GM18907 (cell line): ENCODE results near the gene SMAD1.

Experiments
- ATAC-seq: cut with Tn5 transposase; IDR thresholded peaks from one replicate; pipeline ENCODE4 v1.9.1; 2021; ENCODE audit warnings: mild to moderate bottlenecking, moderate library complexity; ENCODE audit not compliant: unreplicated experiment

Gene SMAD1

DNA sequence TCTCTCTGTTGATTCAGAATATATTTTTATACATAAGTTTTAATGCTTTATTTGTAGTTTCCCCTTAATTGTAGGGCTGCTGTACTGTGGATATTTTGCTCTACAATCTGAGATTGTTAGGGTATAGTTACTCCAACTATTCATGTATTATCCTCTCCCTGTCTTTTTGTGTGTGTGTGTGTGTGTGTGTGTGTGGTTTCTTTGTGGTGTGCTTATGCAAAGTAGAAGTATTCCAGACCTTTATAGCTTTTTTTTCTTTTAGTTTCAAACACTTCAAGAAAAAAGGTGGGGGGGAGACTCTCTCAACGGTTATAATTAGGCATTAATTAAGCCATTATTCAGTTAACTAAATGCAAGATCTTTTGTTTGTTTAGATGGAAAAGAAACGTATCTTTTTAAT lies 6.7 kb downstream of the SMAD1 start:
- ATAC-seq = no peak

DNA sequence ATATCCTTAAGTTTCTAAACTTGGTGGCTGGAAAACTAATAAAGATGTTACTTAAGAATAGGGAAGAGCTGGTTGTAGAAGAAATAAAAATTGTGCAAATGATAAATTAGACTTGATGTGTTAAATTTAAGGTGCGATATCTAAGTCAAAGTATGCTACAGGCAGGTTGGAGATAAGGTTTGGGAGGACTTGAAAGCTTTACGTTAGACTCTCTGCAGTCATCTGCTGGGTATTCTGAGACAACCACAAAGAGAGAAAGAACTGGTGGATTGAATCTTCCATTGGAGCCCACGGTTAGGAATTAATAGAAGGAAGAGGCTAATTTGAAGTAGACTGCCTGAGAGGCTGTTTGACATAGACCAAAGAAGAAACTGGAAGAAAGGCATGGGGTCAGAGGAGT lies 7.9 kb downstream of the SMAD1 start:
- ATAC-seq = no peak

DNA sequence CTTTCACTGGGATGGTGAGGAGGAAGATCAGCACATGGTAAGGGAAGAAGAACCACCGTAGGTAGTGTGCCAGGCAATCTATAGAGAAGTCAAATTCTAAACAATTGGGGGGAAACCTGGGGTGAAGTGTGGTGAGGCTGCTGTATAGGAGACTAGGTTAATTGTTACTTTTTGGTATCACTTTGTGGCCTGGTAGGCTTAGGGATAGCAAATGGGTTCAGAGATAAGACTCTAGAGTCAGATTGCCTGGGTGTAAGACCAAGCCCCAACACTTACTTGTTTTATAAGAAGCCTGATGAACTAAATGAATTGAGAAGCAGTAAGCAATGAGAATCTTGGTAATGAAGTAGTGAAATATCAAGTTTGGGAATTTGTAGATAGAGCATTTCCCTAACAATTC lies 8.7 kb downstream of the SMAD1 start:
- ATAC-seq = no peak

DNA sequence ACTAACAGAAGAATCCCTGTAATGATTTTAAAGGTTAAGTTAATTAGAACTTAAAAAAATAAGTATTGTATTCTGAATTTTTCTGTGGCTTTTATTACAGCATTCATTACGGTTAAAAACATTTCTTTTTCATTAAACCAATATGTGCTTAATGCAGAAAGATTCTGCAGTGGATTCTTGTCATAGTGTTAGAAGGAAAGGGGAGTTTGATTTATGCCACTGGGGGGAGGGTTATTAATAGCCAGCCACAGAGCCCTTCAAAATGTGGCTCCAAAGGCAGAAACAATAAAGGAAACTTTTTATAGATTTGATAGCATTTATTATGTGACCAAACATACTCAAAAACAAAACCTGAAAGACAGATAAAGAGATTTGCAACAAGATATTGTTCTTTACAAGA lies 9.1 kb downstream of the SMAD1 start:
- no peak for ATAC-seq

DNA sequence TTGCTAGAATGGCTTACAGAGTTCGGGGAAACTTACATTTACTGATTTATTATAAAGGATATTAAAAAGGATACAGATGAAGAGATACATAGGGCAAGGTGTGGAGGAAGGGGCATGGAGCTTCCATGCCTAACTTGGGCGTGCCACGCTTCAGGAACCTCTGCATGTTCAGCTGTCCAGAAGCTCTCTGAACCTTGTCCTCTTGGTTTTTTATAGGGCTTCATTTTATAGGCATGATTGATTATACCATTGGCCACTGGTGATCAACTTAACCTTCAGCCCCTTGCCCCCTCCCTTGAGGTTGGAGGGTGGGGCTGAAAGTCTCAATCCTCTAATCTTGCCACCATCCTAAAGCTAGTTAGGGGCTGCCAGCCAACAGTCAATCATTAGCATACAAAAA lies 10.7 kb downstream of the SMAD1 start:
- ATAC-seq = no peak

DNA sequence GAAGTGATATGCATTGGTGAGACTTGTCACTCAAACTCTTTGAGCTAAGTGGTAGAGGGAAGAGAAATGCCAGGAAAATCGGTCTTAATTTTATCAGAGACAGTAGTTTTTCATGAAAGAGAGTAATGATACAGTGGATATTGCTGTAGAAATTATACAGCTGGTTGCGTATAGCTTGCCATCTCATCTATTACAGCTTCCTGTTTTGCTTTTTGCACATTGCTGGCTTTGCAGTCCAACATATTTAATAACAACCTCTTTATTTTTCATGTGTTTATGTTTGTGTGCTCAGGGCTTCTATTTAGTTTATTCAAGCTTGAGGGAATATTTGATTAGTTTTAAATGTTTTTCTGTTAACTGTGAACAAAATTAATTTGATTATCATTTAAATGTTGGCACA lies 11.5 kb downstream of the SMAD1 start:
- no peak for ATAC-seq

DNA sequence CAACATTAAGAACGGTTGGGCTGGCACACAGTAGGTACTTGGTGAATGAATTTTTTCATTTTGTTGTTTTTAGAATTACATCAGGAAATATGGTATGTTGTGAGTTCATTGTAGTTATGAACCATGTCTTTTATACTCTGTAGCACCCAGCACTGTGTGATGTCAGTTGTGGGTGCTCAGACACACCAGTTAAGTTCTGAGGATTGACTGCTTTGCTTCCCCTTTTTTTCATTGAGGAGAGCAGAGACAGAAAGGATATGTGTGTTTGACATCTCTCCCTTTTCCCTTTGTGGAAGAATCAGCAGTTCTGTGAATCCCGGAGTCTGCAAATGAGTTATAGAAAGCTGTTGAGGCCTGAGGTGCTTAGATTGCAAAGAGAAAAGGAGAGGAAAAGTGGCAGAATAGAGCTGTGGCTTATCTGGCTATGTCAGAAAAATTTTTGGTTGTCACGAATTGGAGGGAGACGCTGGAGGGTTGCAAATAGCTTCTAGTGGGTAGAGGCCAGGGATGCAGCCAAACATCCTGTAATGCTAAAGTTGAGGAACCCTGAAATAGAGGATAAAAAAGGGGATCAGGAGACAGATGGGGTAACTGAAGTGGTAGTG lies 13.1 kb downstream of the SMAD1 start:
- no peak for ATAC-seq

DNA sequence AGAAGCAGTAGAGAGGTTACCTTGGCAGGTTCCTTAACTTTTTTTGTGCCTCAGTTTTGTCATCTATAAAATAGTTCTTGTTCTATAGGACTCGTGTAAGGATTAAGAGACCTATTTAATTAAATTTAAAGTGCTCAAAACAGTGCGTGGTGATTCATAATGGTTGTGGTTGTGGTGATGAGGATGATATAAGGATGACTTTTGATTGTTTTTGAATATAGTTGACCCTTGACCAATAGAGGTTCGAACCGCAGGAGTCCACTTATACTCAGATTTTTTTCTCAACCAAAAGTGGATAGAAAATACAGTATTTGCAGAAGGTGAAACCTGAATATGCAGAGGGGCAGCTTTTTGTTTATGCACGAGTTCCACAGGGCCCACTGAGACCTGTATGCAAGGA lies 14.6 kb downstream of the SMAD1 start:
- ATAC-seq = no peak

DNA sequence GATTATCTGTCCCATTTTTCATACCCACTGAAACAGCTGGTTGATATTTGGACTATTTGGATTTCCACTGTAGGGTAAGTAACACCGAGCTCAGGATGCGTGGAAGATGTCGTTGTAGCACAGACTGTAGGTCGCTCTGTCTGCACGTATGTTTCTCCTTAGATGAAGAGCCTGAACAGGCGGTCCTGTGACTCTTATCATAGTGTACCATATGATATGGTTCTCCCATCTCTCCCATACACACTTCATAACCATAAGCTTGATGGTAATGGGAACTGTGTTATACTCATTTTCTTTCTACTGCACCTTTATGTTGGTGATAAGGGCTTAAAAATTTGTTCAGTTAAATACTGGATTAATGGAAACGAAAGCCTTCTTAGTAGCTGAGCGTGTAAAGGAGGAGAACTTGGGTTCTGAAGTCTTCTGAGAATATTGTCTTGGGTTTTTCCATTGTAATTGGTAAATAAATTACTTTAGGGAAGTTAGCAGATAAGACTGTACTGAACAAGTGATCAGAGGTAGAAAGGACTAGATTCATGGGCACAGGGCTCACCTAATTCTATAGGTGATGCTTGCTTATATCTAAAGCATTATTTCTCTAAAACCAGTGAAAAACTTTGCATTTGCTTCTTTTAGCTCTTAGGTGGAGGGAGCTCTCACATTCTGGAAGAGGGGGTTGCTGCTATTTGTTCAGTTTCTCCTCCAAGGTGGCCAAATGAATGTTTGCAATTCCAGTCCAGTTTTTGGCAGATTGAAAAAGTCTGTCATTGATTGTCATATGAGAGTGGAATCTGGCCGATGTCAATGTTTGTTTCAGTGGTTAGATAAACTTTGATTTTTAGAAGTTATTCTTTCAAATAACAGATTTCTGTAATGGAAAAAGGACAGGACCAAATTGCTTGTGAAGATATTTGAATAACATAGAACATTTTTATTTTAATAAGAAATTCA lies 15.8 kb downstream of the SMAD1 start:
- ATAC-seq = no peak

DNA sequence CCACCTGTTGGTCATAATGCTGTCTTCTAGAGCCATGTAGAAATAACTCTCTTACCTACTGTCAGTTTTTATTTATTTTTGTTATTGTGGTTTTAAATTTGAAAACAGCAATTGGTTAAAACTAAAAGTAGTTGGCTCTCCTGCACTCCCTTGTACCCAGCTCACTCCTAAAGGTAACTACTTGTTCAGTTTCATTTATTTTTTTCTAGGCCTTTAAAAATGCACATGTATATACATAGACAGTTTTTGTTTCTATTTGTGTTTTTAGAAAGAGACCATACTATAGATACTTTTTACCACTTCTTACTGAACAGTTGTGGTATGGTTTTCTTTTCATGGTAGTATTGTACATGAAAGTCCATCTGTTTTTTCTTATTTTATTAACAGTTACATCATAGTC lies 16.8 kb downstream of the SMAD1 start:
- peak; percentile 51 for ATAC-seq

DNA sequence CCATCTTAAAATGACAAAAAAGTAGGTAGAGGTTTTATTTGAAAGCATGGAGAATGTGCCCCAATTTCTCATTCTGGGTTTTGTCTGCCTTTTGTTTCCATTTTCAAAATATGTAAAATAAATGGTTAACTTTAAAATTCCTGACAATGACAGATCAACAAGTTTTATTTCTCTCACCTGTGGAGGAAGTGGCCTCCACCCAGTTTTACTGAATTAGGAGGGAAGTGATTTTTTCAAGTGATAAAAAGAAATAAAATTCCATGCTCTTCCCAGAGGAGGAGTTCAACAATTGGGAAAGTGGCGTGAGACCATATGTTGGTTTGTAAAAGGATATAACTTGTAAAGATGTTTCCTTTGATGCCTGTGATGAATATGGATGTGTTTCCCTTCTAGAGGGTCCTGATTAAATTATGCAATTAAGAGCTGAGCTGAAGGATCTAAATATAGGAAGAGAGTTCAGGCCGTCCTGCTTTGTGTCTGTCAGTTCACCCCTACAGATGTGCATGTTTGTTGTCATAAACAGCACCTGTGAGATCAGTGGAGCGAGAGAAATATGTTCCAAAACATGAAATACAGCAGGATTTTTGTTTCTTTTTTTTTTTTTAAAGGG lies 19.5 kb downstream of the SMAD1 start:
- peak; percentile 58 for ATAC-seq

DNA sequence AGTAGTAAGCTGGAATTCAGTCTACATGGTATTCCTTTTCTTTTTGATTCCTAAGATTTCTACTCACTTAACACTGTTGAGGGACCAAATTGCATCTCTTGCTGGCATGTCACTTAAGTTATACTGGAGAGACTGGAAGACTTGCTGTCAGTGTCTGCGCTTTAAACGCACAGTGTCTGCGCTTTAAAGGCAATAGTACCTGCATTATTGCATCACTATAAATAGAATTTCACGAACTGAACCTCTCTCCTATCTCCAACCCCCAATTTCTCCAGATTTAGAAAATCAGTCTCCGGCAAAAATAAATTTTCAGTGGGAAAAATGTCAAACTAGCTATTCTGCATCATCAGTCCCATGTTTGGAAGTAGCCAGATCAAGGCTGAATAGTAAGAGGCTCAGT lies 21.2 kb downstream of the SMAD1 start:
- ATAC-seq = no peak

DNA sequence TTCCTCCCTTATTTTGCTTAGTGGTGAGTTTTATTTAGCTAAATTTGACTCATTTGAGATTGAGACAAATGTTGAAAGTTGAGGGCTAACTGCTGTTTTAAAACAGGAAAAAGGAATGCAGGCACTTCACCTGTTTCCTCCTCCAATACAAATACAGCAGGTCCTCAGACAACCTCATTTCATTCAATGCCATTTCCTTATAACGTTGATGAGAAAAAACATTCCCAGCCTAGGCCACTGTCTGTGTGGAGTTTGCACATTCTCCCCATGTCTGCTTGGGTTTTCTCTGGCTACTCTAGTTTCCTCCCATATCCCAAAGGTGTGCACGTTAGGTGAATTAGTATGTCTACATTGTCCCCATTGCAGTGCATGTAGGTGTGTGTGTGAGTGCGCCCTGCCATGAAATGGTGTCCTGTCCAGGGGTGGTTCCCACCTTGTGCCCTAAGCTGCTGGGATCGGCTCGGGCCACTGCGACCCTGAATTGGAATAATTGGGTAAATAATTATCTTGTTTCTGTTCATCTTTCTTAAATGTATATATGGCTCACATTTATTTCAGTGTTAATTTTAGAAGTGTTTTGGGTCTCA lies 21.9 kb downstream of the SMAD1 start:
- ATAC-seq = no peak

DNA sequence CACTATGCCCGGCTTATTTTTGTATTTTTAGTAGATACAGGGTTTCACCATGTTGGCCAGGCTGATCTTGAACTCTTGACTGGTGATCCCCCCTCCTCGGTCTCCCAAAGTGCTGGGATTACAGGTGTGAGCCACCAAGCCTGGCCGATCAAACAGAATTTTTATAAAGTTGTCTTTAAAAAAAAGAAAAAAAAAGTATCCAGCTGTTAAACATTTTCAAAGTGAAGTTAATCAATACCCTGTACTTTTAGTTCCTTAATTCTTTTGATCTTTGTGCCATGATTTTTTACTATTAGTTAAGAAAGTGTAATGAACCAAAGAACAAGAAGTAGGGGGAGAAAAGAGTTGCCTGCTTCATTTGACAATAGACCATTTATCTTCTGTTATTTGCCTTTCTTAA lies 24.3 kb downstream of the SMAD1 start:
- no peak for ATAC-seq

DNA sequence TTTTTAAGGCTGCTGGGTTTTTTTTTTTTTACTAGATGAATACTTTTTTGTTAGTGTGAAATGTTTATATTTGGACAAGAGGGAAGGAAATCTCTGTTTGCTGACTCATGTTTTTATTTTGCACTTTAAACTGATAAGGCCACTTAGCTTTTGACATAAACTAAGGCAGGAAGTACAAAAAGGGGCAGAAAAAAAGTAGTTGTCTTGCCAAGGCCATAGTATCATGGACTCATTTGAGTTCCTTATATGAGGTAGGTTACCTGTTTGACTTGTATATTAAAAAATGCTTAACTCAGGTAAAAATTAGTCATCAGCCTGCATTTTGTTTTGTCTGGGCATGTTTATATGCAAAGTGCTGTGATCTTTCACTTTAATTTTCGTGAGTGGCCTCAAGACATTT lies 26.0 kb downstream of the SMAD1 start:
- no peak for ATAC-seq

DNA sequence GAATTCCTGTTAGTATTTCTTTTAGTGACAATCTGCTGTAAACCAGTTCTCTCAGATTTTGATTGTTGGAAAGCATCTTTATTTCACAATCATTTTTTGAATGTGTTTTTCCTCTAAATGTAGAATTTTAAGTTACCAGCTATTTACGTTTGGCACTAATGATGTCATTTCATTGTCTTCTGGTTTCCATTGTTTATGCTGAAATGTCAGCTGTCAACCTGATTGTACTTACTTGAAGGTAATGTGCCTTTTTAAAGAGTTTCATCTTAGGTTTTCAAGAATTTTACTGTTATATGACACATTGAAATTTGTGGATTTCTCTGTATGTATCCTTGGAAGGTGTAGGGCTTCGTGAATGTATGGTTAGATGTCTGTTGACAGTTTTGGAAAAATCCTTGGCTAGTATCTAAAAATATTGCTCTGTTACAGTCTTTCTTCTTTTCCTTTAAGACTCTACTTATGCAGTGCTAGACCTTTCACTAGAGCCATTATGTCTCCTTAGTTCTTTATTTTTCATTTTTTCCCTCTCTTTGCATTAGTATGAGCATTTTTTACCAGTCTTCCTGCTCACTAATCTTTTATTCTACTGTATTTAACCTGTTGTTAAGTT lies 30.4 kb downstream of the SMAD1 start:
- ATAC-seq = no peak

DNA sequence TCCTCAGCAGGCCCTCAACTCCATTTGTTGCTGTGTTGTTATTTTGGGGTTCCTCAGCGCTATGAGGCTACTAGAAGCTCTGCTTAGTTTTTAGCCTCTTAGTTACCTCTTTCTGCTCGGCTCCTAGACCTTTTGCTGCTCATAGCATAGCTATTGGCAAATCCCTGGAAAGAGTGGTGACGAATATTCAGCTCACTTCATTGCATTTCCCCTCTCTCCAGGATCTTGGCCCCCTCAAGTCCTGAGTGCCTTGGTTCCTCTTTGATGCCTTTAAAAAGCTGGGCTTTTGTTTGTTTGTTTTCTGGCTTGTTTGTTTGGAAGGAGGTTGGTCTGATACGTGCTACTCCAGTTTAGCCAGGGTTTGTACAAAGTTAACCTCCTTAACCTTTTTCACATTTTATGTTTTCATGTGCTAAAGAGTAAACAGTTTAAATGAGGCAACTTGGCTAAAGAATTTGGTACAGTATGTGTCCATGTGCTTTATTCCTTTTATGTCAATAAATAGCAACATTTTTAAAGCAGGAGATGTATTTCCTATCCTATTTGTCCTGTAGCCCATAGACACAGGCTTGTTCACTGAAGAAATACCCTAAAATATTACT lies 31.5 kb downstream of the SMAD1 start:
- ATAC-seq = no peak

DNA sequence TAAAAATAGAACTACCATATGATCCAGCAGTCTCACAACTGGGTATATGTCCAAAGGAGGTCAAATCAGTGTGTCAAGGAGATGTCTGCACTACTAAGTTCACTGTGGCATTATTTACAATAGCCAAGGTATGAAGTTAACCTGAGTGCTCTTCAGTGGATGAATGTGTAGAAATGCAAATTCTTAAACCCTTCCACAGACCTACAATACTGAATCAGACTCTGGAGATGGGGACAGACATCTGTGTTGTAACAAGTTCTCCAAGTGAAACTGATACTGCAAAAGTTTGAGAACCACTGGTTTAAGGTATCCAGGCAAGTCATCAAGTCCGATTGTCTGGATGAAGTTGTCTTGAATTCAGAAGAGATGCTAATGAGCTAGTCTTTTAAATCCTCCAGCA lies 38.5 kb downstream of the SMAD1 start:
- ATAC-seq = no peak

DNA sequence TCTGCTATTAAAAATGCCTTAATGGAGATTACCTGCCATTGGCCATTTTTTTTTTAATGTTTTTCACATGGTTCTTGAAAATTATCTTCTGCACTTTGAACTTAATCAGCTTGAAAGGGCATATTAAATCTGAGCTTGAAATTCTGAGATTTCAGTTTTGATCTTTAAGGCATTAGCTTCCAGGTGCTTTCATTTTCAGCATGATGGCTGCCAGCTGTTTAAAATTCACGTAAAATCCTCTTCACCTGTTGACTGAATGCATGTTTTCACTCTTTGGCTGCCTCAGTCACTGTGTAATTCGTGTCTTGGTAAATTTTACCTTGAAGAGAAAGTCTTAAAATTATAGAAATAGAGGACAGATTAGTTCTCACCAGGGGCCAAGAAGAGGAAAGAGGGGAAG lies 39.6 kb downstream of the SMAD1 start:
- ATAC-seq = no peak

DNA sequence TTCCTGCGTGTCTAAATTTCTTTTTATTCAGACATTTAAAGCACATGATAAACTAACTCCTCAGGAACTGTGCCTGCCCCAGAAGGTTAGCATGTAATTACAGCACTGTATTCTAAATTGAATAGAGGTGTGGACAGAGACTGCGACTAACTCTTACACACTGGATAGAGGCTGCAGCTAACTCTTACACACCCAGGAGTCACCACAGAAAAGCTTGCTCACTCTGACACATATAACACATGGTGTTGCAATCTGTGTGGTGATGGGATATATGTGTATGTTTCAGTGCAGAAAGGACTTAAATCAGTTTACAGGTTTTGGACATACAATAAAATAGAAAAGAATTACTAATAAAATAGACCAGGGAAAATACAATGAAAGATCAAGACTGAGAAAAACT lies 41.5 kb downstream of the SMAD1 start:
- no peak for ATAC-seq

DNA sequence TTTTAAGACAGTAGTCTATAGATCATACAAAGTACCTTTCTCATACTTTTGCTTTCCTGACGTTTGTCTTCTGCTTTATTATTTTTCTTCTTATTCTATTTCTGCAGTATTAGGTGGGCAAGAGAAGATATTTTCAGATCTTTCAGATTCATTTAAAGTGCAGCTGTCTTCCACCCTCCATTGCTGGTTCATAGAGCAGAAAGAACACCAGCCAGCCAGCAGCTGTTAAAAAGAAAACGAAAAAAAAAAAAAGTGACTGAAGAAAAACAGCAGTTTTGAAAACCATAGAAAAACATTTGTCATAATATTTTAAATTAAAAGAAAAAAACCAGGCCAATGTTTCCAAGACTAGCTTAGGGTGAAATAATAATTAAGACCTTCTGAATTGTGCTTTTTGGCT lies 42.9 kb downstream of the SMAD1 start:
- ATAC-seq = no peak
